ENCODE results near the gene COG2.

The COG2 gene

DNA sequence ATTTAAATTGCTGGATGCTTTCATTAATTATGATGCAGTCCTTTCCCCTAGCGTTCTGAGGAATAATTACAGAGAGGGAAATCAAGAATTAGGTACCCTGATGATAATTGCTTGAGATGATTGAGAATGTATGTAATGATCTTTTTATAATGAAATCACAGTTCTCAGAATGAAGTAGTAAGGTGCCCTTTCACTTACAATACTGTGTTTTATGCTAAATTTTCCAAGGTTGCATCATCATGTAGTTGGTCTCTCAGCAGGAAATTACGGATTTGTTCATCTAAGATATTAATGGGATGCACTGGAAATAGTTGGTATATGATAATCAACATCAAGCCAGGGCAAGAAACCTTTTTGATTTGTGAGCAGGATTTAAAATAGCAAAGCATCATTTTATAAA is 37.5 kb downstream of the COG2 start:
- TF ChIP-seq, protein P1, sequence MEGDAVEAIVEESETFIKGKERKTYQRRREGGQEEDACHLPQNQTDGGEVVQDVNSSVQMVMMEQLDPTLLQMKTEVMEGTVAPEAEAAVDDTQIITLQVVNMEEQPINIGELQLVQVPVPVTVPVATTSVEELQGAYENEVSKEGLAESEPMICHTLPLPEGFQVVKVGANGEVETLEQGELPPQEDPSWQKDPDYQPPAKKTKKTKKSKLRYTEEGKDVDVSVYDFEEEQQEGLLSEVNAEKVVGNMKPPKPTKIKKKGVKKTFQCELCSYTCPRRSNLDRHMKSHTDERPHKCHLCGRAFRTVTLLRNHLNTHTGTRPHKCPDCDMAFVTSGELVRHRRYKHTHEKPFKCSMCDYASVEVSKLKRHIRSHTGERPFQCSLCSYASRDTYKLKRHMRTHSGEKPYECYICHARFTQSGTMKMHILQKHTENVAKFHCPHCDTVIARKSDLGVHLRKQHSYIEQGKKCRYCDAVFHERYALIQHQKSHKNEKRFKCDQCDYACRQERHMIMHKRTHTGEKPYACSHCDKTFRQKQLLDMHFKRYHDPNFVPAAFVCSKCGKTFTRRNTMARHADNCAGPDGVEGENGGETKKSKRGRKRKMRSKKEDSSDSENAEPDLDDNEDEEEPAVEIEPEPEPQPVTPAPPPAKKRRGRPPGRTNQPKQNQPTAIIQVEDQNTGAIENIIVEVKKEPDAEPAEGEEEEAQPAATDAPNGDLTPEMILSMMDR (IDR thresholded peaks at IDR 0.05; ENCODE audit: extremely low read depth, missing control alignments) = no peak
- no peak for DNase-seq (ENCODE audit: low spot score)

DNA sequence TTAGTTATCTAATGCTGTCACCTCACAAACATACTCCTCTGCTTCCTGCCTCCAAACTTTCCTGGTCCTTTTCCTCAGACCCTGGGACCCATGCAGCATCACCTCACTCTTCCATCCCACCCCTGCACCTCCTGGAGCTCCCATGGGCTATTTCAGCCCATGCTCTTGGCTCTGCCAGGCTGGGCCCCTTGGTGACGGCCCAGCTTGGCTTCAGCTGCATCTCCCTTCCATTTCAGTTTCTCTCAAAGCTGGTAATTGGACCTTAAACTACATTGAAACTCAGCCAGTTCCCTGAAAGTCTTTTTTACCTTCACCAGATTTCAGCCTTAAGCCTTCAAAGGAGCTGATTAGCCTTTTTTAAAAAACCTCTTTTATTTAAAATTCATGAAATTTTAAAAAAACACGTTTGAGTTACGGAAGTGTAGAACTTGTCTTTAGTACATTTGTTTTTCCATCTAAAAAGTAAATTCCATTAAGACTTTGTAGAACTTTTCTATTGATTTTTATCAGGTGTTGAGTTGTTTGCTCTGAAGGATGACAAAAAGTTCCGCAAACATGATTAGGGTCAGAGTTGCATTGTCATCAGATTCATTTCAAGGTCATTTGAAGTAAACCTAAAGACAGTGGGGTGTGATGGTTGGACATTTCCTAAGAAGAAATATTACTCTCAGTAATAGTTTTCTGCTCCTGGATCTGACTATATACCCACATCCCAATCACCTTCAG is 38.2 kb downstream of the COG2 start:
- TF ChIP-seq, protein P1 (IDR thresholded peaks at IDR 0.05; ENCODE audit: extremely low read depth, missing control alignments) = no peak
- no peak for DNase-seq (ENCODE audit: low spot score)

DNA sequence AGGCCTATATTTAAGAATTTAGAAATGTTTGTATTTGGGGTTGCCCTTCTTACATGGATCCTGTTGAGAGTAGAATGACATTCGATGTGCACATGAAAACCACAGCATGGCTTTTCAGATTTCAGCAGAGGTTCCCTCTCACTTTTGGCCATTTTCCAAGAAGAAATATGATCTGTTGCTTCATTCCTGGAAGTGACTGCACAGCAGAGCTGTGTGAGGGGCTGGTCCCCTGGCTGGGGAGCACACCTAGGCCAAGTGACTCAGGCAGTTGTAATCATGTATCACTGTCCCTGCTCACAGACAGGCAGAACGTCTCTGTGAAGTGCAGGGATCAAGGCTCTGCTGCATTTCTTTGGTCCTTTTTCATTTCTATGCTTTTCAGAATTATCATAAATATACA is 39.3 kb downstream of the COG2 start:
- no peak for DNase-seq (ENCODE audit: low spot score)
- TF ChIP-seq, protein P1 (IDR thresholded peaks at IDR 0.05; ENCODE audit: extremely low read depth, missing control alignments) = no peak

DNA sequence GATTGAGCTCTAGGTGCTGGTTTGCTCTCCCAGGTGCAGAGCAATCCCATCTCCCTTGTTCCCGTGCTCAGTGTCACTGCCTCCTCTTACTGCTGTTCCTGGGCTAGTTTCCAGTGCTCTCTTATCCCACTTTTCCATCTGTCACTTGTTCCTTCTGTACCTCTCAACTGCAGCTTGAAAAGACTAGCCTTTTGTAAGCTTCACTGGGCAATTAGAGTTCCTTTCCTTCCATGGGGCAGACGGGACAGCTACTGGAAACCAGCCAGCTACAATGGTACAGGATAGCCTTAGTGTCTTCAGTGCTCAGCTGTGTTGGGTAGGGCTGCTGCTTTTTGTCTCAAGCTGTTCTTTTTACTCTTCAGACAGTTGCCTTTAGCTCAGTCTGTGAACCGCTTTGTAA is 40.0 kb downstream of the COG2 start:
- TF ChIP-seq, protein P1 (IDR thresholded peaks at IDR 0.05; ENCODE audit: extremely low read depth, missing control alignments) = no peak
- no peak for DNase-seq (ENCODE audit: low spot score)

DNA sequence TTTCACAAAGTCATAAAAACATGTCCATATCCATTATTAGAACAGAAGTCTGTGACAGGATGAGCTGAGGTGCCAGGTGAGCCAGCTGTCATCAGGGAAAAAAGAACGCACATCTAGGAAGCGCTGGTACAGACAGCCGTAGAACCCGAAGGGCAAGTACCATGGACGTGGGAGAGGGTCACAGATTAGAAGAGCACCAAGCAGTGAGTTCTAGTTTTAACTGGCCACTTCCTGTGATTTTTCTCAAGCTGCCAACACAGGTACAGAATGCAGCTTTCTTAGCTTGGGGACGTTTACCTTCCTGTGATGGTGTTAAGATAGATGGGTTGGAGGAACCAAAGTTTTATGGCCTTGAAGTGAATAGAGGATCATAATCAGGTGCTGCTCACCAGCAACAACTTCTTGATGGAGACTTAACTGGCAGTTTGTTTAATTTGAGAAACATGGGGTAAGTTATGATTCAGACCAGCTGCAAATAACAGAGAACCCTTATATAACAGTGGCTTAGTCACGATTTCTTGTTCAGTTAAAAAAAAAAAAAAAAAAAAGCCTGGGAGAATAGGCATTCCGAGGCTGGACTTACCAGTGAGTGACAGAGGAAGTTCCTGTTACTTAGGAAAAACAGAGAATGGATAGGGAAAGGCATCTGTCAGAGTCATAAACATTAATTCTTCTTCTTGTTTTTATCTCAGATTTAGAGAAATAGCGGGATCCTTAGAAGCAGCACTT is 40.8 kb downstream of the COG2 start:
- no peak for DNase-seq (ENCODE audit: low spot score)
- TF ChIP-seq, protein P1 (IDR thresholded peaks at IDR 0.05; ENCODE audit: extremely low read depth, missing control alignments) = no peak

DNA sequence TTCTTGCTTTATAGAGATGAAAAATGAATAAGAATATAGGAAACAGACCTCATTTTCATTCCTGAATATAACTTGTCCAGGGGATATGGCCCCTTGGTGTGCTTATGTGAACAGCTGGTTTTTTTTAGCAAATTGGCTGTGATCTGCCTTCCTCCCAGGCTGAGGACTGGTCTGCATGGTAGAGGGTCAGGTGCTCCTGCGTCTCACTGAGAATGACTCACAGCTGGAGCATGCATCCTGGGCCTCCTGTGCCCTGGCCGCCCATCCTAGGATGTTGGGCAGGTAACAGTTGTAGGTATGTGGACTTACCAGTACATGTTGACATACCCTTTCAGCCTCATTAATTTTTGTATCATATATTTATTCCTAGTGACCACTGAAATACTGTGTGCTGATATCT is 41.9 kb downstream of the COG2 start:
- no peak for DNase-seq (ENCODE audit: low spot score)
- TF ChIP-seq, protein P1 (IDR thresholded peaks at IDR 0.05; ENCODE audit: extremely low read depth, missing control alignments) = no peak

DNA sequence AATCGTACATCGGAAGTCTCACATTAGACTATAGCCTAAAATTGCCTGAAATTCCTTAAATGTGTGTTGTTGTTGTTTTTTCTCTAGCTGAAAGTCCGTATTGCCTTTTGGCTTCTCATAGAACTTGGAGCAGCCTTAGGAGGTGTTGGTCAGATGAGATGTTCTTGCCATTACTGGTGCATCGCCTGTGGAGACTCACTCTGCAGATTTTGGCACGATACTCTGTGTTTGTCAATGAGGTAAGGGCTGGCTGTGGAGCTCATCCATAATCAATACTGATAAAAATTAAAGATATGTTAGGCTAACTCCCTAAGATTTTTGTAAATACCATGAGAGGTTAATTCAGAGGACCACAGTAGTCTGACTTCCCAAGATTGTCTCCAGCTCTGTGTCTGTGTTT is 42.7 kb downstream of the COG2 start:
- TF ChIP-seq, protein P1 (IDR thresholded peaks at IDR 0.05; ENCODE audit: extremely low read depth, missing control alignments) = no peak
- DNase-seq (ENCODE audit: low spot score) = no peak

Data from GM20000 (cell line).